A549 (cell line): Measurements from ENCODE around the gene TEX2. TPM values are rescaled to one million over a fixed set of nuclear protein-coding genes. Genes with fewer than 3 reads are reported as not detected.

Source experiments
- ATAC-seq, 2 experiments: fragments of 200-7000 bp in 1 of 2; fragments of >200 bp in 1 of 2; cut with Nextera tagmentation in 1 of 2; cut with Tn5 transposase in 1 of 2; 3 replicates each; pipeline versions ENCODE4 v1.8.0 to v1.9.1; 2018 to 2020; ENCODE audit warnings: mild to moderate bottlenecking in 1 of 2, moderate library complexity in 1 of 2
- CTCF ChIA-PET: fragments of 300-600 bp; sonication (Branson Sonifier 250); formaldehyde crosslinking; extraction: SDS; loops from one replicate; lab custom pipeline; 2021; ENCODE audit warnings: antibody characterized with exemption, inconsistent platforms; lab: Yijun Ruan, JAX
- POLR2A ChIA-PET: fragments of 350-600 bp; formaldehyde crosslinking; extraction: SDS; loops from one replicate; lab custom pipeline; 2021; ENCODE audit warnings: antibody characterized with exemption, inconsistent platforms; lab: Yijun Ruan, JAX
- DNase-seq, 2 experiments: peaks; one replicate each; pipeline versions ENCODE4 v3.0.0 to v3.0.0-alpha.2; 2011 to 2016; ENCODE audit warnings: low read depth in 1 of 2, low spot score in 1 of 2
- FAIRE-seq: peaks from 2 replicates; lab custom pipeline; 2011; peaks lifted over from hg19 to GRCh38; lab: Jason Lieb, UNC
- H3K27ac ChIP-seq, 2 experiments: fragments of >200 bp; sonication (Bioruptor Twin); formaldehyde crosslinking; 3 replicates each; pipeline ENCODE4 v1.5.1; 2016 to 2017
- H3K4me1 ChIP-seq: fragments of >200 bp; sonication (Bioruptor Twin); formaldehyde crosslinking; 3 replicates; pipeline ENCODE4 v1.6.1; 2016
- H3K4me2 ChIP-seq: fragments of >200 bp; sonication (Bioruptor Twin); formaldehyde crosslinking; 3 replicates; pipeline ENCODE4 v1.6.1; 2016
- H3K4me3 ChIP-seq: fragments of >200 bp; sonication (Bioruptor Twin); formaldehyde crosslinking; 3 replicates; pipeline ENCODE4 v1.5.1; 2016
- H3K9me3 ChIP-seq: fragments of >200 bp; sonication (Bioruptor Twin); formaldehyde crosslinking; 3 replicates; pipeline ENCODE4 v1.6.1; 2016
- CBX8 ChIP-seq: fragments of 200-600 bp; sonication (generic); IDR thresholded peaks from 2 replicates; pipeline ENCODE4 v1.6.1; 2016
- CEBPB ChIP-seq, 2 experiments: fragments of >200 bp in 1 of 2; sonication (Bioruptor Twin) in 1 of 2; formaldehyde crosslinking in 1 of 2; IDR thresholded peaks; 2 replicates each; pipeline ENCODE4 v1.6.1; 2012 to 2016
- CHD2 ChIP-seq: fragments of 150-350 bp; IDR thresholded peaks from 2 replicates; pipeline ENCODE4 v1.6.1; 2014; ENCODE audit warnings: low read length; ENCODE audit not compliant: partially characterized antibody
- EHF ChIP-seq: fragments of 250-450 bp; sonication (Bioruptor Pico); IDR thresholded peaks from 2 replicates; pipeline ENCODE4 v1.5.0; 2020; ENCODE audit warnings: mild to moderate bottlenecking
- EHMT2 ChIP-seq: fragments of 200-600 bp; sonication (generic); IDR thresholded peaks from 2 replicates; pipeline ENCODE4 v1.6.1; 2016; ENCODE audit warnings: antibody characterized with exemption, low read depth, mild to moderate bottlenecking, moderate library complexity
- EP300 ChIP-seq, 2 experiments: fragments of >200 bp; sonication (Bioruptor Twin); formaldehyde crosslinking; IDR thresholded peaks; 2 replicates in 1 of 2; 3 replicates in 1 of 2; pipeline ENCODE4 v1.6.1; 2016 to 2017
- ESRRA ChIP-seq: fragments of 150-350 bp; IDR thresholded peaks from 2 replicates; pipeline ENCODE4 v1.6.1; 2014; ENCODE audit warnings: mild to moderate bottlenecking, low read length, borderline replicate concordance
- GATA3 ChIP-seq: IDR thresholded peaks from 2 replicates; pipeline ENCODE4 v1.6.1; 2012; ENCODE audit warnings: borderline replicate concordance
- HDAC2 ChIP-seq: fragments of 200-600 bp; sonication (generic); IDR thresholded peaks from 2 replicates; pipeline ENCODE4 v1.6.1; 2016
- HEYL ChIP-seq: fragments of 250-450 bp; sonication (Bioruptor Pico); IDR thresholded peaks from 2 replicates; pipeline ENCODE4 v1.8.0; 2021; ENCODE audit warnings: mild to moderate bottlenecking, moderate library complexity
- HOXA7 ChIP-seq: fragments of 250-450 bp; sonication (Bioruptor Pico); IDR thresholded peaks from 2 replicates; pipeline ENCODE4 v1.5.0; 2020; ENCODE audit warnings: mild to moderate bottlenecking, moderate library complexity
- JUN ChIP-seq, 2 experiments: fragments of >200 bp; sonication (Bioruptor Twin); formaldehyde crosslinking; IDR thresholded peaks; 2 replicates in 1 of 2; 3 replicates in 1 of 2; pipeline ENCODE4 v1.6.1; 2016 to 2017
- MYC ChIP-seq: IDR thresholded peaks from 2 replicates; pipeline ENCODE4 v1.6.1; 2012; ENCODE audit warnings: mild to moderate bottlenecking, inconsistent platforms, low read length, improper control_type of control experiment, borderline replicate concordance
- NPAS2 ChIP-seq: fragments of 250-450 bp; sonication (Bioruptor Pico); IDR thresholded peaks from 2 replicates; pipeline ENCODE4 v1.8.0; 2022; ENCODE audit warnings: mild to moderate bottlenecking, moderate library complexity, borderline replicate concordance
- RCOR1 ChIP-seq: fragments of 150-350 bp; IDR thresholded peaks from 2 replicates; pipeline ENCODE4 v1.6.1; 2014; ENCODE audit warnings: antibody characterized with exemption, low read length, low read depth
- RFX5 ChIP-seq: fragments of 450-650 bp; IDR thresholded peaks from 2 replicates; pipeline ENCODE4 v1.7.1; 2014; ENCODE audit warnings: antibody characterized with exemption, mild to moderate bottlenecking, moderate library complexity
- SMC3 ChIP-seq: fragments of >200 bp; sonication (Bioruptor Twin); formaldehyde crosslinking; IDR thresholded peaks from 3 replicates; pipeline ENCODE4 v1.6.1; 2018; ENCODE audit warnings: inconsistent platforms
- SREBF2 ChIP-seq: fragments of 450-650 bp; IDR thresholded peaks from 2 replicates; pipeline ENCODE4 v1.6.1; 2014; ENCODE audit warnings: mild to moderate bottlenecking, moderate library complexity
- WGBS: methylation state at CpG from one replicate; pipeline ENCODE4 v1.1.6; 2017; ENCODE audit errors: missing lambda C conversion rate; 5-methylcytosine and 5-hydroxymethylcytosine counted together
- polyA plus RNA-seq, 4 experiments: library from polyadenylated mRNA; depleted of rRNA in 3 of 4; stranded (reverse); fragments of >200 nt; fragmentation: RNase III in 1 of 4; extraction: RNeasy Plus Mini Kit Qiagen cat#74134 plus additional on column Dnase treatment in 1 of 4; gene quantifications; 2 replicates in 3 of 4; 3 replicates in 1 of 4; pipeline ENCODE4 v1.2.3, GENCODE V29; 2011 to 2017
- TF ChIP-seq, protein P1 (sequence below): IDR thresholded peaks from 2 replicates; pipeline ENCODE4 v1.6.1; 2012; ENCODE audit warnings: low read depth, borderline replicate concordance
- TF ChIP-seq, protein P2 (sequence below): fragments of 450-650 bp; IDR thresholded peaks from 2 replicates; pipeline ENCODE4 v1.6.1; 2014; ENCODE audit warnings: antibody characterized with exemption
- TF ChIP-seq, protein P3 (sequence below): fragments of 150-350 bp; IDR thresholded peaks from 2 replicates; pipeline ENCODE4 v1.6.1; 2014; ENCODE audit warnings: low read depth, mild to moderate bottlenecking, low read length

The TEX2 gene
- polyA plus RNA-seq, 2 of the 4 experiments (the other 2 are of a cell fraction) = 9.3 to 16.2 TPM

- no peak for TF ChIP-seq JUN (IDR thresholded peaks at IDR 0.05)
Observed at GRCh38 chr17:64110379-64111152, 152.5 kb downstream of the TEX2 start (continued).

DNA sequence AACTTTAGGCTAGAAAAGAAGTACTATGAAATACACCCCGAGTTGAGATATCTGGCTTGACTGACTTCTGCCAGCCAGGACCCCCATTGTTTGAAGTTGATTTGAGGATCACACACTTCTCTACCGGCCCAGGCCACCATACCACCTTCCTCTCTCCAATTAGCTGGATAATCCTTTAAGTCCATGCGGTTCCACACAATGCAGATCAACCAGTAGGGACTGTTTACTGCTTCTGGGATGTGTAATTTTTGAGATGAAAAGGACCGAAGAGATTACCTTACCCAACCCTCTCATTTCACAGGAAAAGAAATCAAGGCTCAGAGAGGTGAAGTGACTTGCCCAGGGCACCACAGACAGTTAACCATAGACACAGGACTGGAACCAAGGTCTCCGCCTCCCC is 153.7 kb downstream of the TEX2 start:
- 89% methylated on average over 5 of the region's 5 CpGs for WGBS
- Histone ChIP-seq H3K27ac (no peak overlapping the region), H3K9me3 (no peaks in the 10 kb centered on the region), H3K4me1 (peaks cover 54% of the 10 kb centered on the region), H3K4me2 (no peak overlapping the region; the same call in 2 of the 3 replicates), H3K4me3 (no peak overlapping the region)
- CTCF ChIA-PET = interaction anchor here (0.6 to 29.0 kb wide), 6 partner anchors 12 to 127 kb away, joined by 3 to 863 read pairs (median 3); no protein-coding TSS in a partner anchor
- FAIRE-seq = no peak
- TF ChIP-seq, protein P1, sequence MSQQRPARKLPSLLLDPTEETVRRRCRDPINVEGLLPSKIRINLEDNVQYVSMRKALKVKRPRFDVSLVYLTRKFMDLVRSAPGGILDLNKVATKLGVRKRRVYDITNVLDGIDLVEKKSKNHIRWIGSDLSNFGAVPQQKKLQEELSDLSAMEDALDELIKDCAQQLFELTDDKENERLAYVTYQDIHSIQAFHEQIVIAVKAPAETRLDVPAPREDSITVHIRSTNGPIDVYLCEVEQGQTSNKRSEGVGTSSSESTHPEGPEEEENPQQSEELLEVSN = no peak
- TF ChIP-seq, protein P2, sequence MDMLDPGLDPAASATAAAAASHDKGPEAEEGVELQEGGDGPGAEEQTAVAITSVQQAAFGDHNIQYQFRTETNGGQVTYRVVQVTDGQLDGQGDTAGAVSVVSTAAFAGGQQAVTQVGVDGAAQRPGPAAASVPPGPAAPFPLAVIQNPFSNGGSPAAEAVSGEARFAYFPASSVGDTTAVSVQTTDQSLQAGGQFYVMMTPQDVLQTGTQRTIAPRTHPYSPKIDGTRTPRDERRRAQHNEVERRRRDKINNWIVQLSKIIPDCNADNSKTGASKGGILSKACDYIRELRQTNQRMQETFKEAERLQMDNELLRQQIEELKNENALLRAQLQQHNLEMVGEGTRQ = no peak
- TF ChIP-seq, protein P3, sequence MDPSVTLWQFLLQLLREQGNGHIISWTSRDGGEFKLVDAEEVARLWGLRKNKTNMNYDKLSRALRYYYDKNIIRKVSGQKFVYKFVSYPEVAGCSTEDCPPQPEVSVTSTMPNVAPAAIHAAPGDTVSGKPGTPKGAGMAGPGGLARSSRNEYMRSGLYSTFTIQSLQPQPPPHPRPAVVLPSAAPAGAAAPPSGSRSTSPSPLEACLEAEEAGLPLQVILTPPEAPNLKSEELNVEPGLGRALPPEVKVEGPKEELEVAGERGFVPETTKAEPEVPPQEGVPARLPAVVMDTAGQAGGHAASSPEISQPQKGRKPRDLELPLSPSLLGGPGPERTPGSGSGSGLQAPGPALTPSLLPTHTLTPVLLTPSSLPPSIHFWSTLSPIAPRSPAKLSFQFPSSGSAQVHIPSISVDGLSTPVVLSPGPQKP = no peak
- no peak for TF ChIP-seq HOXA7 (CRISPR knock-in tag)
- no peak for TF ChIP-seq SREBF2
- no peak for ATAC-seq
- POLR2A ChIA-PET = no interaction called here
- no peak for DNase-seq

DNA sequence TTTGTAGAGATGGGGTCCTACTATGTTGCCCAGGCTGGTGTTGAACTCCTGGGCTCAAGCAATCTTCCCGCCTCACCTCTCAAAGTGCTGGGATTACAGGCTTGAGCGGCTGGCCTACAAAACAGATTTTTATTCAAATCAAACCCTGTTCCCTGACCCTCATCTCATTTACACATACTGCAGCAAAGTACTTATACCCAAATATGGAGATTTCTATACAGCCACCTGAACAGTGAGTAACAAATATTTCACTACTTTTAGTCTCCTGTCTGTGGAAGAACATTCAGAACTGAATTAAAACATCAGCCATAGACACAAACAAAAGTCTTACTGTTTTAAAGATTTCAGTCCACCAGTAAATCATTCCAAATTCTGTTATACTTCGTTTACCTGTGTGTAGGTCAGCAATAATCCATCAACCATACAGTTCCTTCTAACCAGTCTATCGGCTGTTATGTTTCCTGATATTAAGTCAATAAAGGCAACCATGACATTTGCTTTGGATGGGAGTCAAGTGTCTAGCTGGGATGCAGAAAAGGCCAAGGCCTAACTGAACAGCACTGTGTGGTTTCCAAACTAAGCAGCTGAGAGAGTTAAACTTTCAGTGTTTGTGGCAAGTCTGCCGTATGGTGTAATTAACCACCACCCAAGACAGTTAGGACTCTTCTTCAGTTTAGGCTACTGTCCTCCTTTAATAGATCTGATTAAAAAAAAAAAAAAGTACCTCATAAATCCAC is 155.4 kb downstream of the TEX2 start:
- 51% methylated on average over 5 of the region's 5 CpGs for WGBS
- DNase-seq (no peak), FAIRE-seq (no peak)

GRCh38 chr17:64106918-64107317 is 156.1 kb downstream of the TEX2 start:
- Histone ChIP-seq H3K4me2 (no peak overlapping the region), H3K27ac (0 out of 6 replicates have a peak overlapping the region, but pooled peaks of 1 of the 2 experiments have one; percentile 1), H3K4me3 (no peak overlapping the region), H3K9me3 (no peaks in the 10 kb centered on the region), H3K4me1 (peaks cover 60% of the 10 kb centered on the region)
- ChIA-PET CTCF (interaction anchor here (1.2 kb wide), 1 partner anchor 82 kb away, joined by 7 read pairs; no protein-coding TSS in a partner anchor), POLR2A (interaction anchor here (1.2 kb wide), 1 partner anchor 38 kb away, joined by 6 read pairs; no protein-coding TSS in a partner anchor)
- ATAC-seq (0 out of 6 replicates have a peak, but pooled peaks of 1 of the 2 experiments have one; percentile 15), DNase-seq (no peak), FAIRE-seq (no peak)
- 97% methylated on average over 3 of the region's 3 CpGs for WGBS
- TF ChIP-seq HEYL (CRISPR knock-in tag) (no peak), RCOR1 (no peak), CBX8 (no peak), GATA3 (no peak), EP300 (IDR thresholded peaks at IDR 0.05) (no peak), EHMT2 (no peak), HDAC2 (no peak), ESRRA (no peak), SMC3 (no peak), RFX5 (no peak), CEBPB (IDR thresholded peaks at IDR 0.05) (no peak), CHD2 (no peak)

More for the DNA sequence above, 155.4 kb downstream of the TEX2 start:
- Histone ChIP-seq H3K9me3 (no peaks in the 10 kb centered on the region), H3K27ac (0 out of 6 replicates have a peak overlapping the region, but pooled peaks have one; percentile 5 to 6), H3K4me3 (no peak overlapping the region), H3K4me1 (peaks cover 60% of the 10 kb centered on the region), H3K4me2 (peak overlapping the region; percentile 21)
- no peak; a peak in 2 of 6 replicates for ATAC-seq
- ChIA-PET CTCF (interaction anchor here (0.6 to 29.0 kb wide), 4 partner anchors 10 to 206 kb away, joined by 3 to 863 read pairs (median 3); no protein-coding TSS in a partner anchor), POLR2A (no interaction called here)
- no peak for TF ChIP-seq MYC
- TF ChIP-seq NPAS2 (CRISPR knock-in tag) = no peak
- TF ChIP-seq EHF (CRISPR knock-in tag) = no peak
